ENCODE data around the gene SLC6A13. TPM values are rescaled to one million over a fixed set of nuclear protein-coding genes. Genes with fewer than 3 reads are reported as not detected.

The SLC6A13 gene
- total RNA-seq, 1 experiment from 2014 or later = 0.72 TPM

DNA sequence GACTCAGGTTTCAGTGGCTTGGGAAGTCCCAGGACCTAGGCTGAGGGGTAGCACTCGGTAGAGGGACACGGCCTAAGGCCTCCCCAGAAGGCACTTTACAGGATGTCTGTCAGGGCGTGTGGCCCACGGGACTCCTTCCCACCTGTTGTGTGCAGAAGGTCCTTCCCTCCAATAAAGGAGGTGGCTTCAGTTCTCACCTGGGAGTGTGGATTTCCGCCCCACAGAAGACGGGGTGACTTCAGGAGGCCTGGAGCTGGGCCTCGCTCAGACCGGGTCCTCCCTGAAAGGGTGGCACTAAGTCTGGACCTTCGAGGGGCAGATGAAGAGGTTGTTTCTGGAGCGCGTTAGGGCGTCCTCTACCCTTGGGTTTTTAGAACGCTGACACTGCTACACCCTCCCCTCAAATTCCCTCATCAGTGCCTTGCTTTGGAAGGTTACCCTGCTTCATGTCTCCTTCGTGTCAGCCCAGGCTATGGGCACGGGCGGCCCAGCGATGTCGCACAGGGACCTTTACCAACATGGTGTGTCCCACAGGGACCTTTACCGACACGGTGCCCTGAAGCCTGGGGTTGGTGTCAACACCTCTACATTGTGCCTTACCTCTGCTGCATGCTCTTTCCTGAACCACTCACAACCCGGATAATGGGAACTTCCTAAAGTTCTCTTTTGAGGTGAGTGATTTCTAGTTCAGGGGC, 55.7 kb downstream of the SLC6A13 start:
- Mint-ChIP-seq H3K36me3 (ENCODE audit: insufficient read depth, unreplicated experiment) (peaks cover 6% of the 10 kb centered on the region), H3K9me3 (ENCODE audit: unreplicated experiment) (no peaks in the 10 kb centered on the region), H3K27ac (ENCODE audit: low read depth, unreplicated experiment) (no peak overlapping the region), H3K27me3 (ENCODE audit: insufficient read depth, unreplicated experiment) (peaks cover 93% of the 10 kb centered on the region), H3K4me1 (ENCODE audit: insufficient read depth, unreplicated experiment) (no peaks in the 10 kb centered on the region), H3K4me3 (ENCODE audit: unreplicated experiment) (no peak overlapping the region)
- ChIA-PET POLR2A (no interaction called here), CTCF (no interaction called here)
- intact Hi-C loops (cut with micrococcal nuclease) = no loop called here
- BruUV-seq (replicated peaks) = no TSS peak
- TF ChIP-seq, protein P1, sequence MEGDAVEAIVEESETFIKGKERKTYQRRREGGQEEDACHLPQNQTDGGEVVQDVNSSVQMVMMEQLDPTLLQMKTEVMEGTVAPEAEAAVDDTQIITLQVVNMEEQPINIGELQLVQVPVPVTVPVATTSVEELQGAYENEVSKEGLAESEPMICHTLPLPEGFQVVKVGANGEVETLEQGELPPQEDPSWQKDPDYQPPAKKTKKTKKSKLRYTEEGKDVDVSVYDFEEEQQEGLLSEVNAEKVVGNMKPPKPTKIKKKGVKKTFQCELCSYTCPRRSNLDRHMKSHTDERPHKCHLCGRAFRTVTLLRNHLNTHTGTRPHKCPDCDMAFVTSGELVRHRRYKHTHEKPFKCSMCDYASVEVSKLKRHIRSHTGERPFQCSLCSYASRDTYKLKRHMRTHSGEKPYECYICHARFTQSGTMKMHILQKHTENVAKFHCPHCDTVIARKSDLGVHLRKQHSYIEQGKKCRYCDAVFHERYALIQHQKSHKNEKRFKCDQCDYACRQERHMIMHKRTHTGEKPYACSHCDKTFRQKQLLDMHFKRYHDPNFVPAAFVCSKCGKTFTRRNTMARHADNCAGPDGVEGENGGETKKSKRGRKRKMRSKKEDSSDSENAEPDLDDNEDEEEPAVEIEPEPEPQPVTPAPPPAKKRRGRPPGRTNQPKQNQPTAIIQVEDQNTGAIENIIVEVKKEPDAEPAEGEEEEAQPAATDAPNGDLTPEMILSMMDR (IDR thresholded peaks at IDR 0.05; ENCODE audit: unreplicated experiment) = no peak
- DNase-seq (ENCODE audit: unreplicated experiment) = no peak

DNA sequence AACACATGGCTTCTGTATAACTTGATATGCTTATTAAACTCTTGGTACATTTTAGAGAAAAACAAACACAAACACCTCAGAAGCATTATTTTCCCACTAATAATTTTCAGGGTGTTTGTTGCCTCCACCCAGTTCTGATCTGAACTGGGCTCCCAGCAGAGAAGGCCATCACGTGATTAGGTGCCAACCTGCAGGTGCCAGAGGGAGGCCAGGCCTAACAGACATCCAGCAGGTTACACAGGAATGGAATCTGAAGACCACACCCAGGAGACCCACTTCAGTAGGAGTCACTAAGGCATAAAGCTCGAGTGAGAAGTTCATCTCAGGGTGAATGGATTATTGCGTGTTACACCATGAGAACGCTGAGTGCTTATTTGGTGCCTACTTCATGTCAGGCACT, 57.6 kb downstream of the SLC6A13 start:
- intact Hi-C loops (cut with micrococcal nuclease) = no loop called here
- Mint-ChIP-seq H3K9me3 (ENCODE audit: unreplicated experiment) (no peaks in the 10 kb centered on the region), H3K4me1 (ENCODE audit: insufficient read depth, unreplicated experiment) (no peaks in the 10 kb centered on the region), H3K27ac (ENCODE audit: low read depth, unreplicated experiment) (no peak overlapping the region), H3K36me3 (ENCODE audit: insufficient read depth, unreplicated experiment) (peaks cover 6% of the 10 kb centered on the region), H3K4me3 (ENCODE audit: unreplicated experiment) (no peak overlapping the region), H3K27me3 (ENCODE audit: insufficient read depth, unreplicated experiment) (peaks cover 91% of the 10 kb centered on the region)
- BruUV-seq (replicated peaks) = no TSS peak
- POLR2A ChIA-PET = no interaction called here
- TF ChIP-seq, protein P1 (IDR thresholded peaks at IDR 0.05; ENCODE audit: unreplicated experiment) = no peak
- CTCF ChIA-PET = no interaction called here
- DNase-seq (ENCODE audit: unreplicated experiment) = no peak

DNA sequence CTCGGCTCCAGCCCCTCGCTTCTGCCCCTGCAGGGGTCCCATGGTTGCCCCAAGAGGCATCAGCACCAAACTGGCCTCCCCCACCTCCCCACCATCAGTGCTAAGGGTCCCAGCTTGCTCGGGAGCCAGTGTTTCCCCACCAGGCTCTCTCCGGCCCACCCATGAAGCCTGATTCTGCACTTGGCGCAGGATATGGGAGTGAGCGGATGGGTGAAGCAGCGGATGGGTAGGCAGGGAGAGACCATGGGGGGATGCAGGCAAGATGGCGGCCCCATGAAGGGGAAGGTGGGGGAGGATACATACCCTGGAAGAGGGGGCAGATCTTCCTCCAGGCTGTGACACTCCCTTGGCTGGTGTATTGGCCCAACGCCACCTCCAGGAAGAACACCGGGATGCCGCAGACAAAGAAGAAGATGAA, 58.4 kb downstream of the SLC6A13 start:
- ChIA-PET POLR2A (no interaction called here), CTCF (no interaction called here)
- H3K27me3 Mint-ChIP-seq (ENCODE audit: insufficient read depth, unreplicated experiment) = peaks cover 83% of the 10 kb centered on the region
- H3K4me1 Mint-ChIP-seq (ENCODE audit: insufficient read depth, unreplicated experiment) = no peaks in the 10 kb centered on the region
- H3K27ac Mint-ChIP-seq (ENCODE audit: low read depth, unreplicated experiment) = no peak overlapping the region
- no peak overlapping the region for H3K4me3 Mint-ChIP-seq (ENCODE audit: unreplicated experiment)
- intact Hi-C loops (cut with micrococcal nuclease) = no loop called here
- no peak for DNase-seq (ENCODE audit: unreplicated experiment)
- TF ChIP-seq, protein P1 (IDR thresholded peaks at IDR 0.05; ENCODE audit: unreplicated experiment) = no peak
- peaks cover 6% of the 10 kb centered on the region for H3K36me3 Mint-ChIP-seq (ENCODE audit: insufficient read depth, unreplicated experiment)
- no TSS peak for BruUV-seq (replicated peaks)
- H3K9me3 Mint-ChIP-seq (ENCODE audit: unreplicated experiment) = no peaks in the 10 kb centered on the region

DNA sequence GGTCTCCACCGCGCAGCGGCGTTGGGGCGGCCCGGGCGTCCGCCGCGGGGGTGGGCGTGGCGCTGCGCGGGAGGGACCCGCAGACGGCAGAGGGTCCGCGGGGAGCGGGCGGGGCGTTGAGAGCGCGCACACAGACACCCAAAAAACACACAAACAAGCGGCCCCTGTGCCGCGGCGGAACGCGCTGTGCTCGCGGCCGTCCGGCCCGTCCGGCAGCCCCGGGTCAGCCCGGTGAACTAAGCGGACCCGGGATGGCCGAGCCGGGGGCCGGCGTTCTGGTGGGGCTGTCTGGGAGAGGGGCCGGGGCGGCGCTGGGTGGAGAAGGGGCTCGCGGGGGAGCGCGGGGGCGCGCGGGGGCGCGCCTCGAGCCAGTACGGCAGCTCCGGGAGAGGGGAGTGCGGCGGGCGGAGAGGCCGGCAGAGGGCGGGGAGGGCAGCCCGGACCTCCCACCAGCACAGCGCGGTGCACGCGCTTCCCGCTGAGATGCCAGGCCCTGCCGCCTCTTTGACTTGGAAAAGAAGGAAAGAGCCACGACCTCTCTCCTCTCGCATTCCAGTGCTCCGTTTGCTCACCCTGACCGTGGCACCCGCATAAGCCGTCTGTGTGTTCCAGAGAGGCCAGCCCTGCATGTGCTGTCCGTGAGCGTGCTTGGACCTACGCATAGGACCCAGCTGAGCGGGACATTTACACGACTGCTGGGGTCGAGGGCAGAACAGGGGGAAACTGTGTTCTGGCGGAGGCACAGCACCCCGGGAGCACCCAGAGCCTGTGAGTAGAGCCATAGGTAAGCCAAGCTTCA, 59.0 kb downstream of the SLC6A13 start:
- Mint-ChIP-seq H3K27ac (ENCODE audit: low read depth, unreplicated experiment) (no peak overlapping the region), H3K4me3 (ENCODE audit: unreplicated experiment) (no peak overlapping the region), H3K36me3 (ENCODE audit: insufficient read depth, unreplicated experiment) (peaks cover 6% of the 10 kb centered on the region), H3K27me3 (ENCODE audit: insufficient read depth, unreplicated experiment) (peaks cover 78% of the 10 kb centered on the region), H3K4me1 (ENCODE audit: insufficient read depth, unreplicated experiment) (no peaks in the 10 kb centered on the region), H3K9me3 (ENCODE audit: unreplicated experiment) (no peaks in the 10 kb centered on the region)
- BruUV-seq (replicated peaks) = no TSS peak
- ChIA-PET POLR2A (no interaction called here), CTCF (interaction anchor here (0.7 kb wide), 1 partner anchor 111 kb away, joined by 4 read pairs; no protein-coding TSS in a partner anchor)
- no peak for DNase-seq (ENCODE audit: unreplicated experiment)
- intact Hi-C loops (cut with micrococcal nuclease) = no loop called here
- TF ChIP-seq, protein P1 (IDR thresholded peaks at IDR 0.05; ENCODE audit: unreplicated experiment) = no peak

Data from MCF 10A (cell line).